GM21381 (cell line): ENCODE data around the gene MACROD1.

Experiments used
- ATAC-seq: cut with Tn5 transposase; IDR thresholded peaks from one replicate; pipeline ENCODE4 v1.9.1; 2021; ENCODE audit warnings: mild to moderate bottlenecking, moderate library complexity; ENCODE audit not compliant: unreplicated experiment

Gene MACROD1

DNA sequence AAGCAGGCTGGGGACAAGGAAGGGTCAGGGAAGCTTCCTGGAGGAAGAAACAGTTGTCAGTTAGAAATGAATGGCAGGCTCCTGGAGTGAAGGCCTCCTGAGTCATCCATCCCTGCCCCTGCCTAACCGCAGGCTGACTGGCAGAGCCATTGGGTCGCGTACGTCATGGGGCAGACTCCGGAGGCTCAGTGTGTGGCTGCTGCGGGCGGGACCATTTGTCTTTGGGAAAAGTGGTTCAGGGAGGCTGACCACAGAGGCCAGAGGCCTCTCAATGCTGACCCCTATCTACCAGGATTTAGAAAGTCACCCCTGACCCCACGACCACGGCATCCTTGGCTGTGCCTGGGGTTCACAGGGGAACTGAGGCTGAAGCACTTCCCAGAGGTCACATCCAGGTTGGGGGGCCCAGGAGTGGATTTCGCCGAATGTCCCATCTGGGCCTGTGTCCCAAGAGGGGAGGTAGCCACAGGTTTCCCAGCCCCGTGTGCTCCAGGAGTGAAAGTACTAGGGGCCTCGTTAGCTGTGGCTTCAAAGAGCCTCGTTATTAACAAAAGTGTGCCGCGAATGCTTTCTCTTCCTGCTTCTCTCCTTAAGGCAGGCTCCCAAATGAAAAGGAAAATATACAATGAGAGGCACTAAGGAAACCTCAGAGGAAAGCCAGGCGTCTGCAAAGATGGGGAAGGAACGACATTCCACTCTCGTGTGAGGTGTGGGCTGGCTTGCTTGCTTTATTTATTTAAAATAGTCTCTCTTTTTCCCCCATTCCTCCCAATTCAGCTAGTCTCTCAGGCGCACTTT lies 71.3 kb downstream of the MACROD1 start:
- ATAC-seq, result no peak

DNA sequence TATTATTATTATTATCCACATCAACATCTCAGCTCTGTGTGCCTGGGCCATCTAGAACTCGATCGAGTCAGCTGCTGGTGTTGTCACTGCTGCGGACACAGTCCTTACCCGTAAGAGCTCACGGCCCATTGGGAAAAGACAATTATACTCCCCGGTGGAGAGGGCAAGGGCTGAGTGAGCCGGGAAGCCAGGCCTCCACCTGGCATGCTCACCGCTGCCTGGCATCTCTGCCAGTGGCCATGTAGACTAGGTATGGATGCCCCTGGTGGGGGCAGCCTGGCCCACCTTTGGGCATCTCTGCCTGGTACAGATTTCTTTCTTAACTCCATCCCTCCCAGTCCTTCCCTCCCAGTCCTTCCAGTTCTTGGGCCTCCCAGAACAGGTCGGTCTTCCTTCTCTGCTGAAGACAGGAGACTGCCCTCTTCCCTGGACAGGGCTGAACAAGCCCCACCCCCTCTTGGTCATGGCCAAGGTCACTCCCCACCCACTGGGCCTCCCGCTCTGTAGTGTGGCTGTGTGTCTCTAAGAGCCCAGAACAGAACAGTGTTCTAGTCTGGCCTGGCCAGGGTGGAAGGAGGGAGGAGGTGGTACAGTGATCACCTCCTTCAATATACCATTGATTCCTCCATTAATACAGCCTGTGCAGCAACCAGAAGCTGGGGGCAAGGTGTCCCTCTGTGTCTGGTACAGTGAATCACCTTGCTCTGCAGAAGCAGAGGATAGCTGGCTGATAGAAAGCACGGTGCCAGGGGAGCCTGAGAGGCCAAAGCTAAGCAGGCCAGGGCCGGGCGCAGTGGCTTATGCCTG lies 72.5 kb downstream of the MACROD1 start:
- ATAC-seq, result no peak

DNA sequence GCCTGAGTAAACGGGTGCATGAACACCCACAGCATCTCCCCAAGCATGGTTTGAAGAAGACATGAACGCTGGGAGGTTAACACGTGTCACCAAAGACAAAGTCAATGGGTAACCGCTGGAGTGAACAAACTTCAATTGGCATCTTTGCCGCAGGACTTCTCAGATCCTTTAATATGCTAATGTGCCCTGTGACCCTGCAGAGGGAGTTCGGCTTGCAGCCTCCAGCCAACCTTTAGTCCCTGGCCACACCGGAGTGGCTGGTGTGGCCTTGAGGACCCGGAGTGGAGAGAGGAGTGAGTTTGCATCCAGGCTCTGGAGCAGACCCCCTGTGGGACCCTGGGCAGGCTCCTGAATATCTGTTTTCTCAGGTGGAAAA lies 73.2 kb downstream of the MACROD1 start:
- ATAC-seq, result no peak

- no peak for ATAC-seq
Measured at GRCh38 chr11:64092111-64092760, 73.7 kb downstream of the MACROD1 start.

DNA sequence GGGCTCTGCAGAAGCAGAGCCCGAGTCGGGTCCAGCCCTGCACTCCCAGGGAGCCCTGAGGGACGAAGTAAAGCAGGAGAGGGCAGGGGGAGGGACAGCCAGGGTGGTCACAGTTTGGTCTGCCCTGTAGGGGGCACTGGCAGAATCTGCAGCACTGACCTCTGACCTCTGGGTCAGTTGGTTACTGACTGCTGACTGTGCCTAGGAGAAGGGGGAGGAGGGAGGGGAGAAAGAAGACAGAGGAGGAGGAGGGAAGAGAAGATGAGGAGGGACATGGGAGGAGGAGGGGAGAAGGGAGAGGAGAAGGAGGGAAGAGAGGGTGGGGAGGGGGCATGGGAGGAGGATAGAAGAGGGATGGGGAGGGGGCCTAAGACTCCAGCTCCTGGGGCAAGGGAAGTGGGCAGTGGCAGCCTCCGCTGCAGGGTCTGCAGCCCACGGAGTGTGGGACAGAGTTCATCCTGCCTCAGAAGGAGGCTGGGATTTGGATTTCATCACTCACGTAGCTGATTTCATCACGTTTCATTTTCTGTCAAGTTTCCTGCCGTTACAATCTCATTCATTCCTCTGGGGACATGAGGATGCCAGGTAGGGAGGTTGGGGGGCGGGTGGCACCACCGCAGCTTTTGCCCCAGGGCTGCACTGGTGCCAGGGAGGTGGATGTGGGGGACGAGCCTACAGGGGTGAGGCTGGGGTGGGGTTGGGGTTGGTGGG lies 75.0 kb downstream of the MACROD1 start:
- ATAC-seq, result no peak

- no peak for ATAC-seq
Measured at GRCh38 chr11:64089915-64090805, 75.8 kb downstream of the MACROD1 start.

DNA sequence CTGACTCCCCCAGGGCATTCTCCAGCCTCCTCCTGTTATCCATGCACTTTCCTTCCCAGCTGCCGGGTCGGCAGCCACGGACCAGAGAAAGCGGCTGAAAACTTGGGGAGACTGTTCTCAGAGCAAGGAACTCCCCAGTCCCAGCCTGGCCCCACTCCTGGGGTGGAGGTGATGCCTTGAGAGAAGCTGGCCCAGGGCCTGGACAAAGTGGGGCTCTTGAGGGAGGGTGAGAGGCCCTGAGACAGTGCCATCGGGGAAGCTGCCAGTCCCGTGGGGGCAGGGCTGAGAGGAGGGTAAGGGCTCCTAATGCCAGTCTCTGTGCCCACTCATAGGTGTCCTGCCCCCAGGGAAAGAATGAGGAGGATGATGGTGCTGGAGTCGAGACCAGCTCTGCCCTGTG lies 76.4 kb downstream of the MACROD1 start:
- ATAC-seq, result no peak

DNA sequence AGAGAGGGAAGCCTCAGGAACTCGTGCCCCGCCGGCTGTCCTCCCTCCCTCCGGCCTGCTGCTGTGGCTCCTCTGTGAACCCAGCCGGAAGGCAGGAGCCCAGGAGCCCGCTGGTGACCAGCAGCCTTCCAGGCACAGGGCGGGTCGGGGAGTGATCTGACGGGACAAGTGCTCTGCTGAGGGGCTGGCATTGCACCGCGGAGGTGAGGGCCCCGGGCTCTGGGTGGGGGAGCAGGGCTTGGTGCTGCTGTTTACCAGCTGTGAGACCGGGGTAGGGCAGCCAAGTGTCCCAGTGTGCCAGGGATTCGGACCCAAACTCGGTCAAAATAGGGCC lies 76.9 kb downstream of the MACROD1 start:
- ATAC-seq, result no peak

DNA sequence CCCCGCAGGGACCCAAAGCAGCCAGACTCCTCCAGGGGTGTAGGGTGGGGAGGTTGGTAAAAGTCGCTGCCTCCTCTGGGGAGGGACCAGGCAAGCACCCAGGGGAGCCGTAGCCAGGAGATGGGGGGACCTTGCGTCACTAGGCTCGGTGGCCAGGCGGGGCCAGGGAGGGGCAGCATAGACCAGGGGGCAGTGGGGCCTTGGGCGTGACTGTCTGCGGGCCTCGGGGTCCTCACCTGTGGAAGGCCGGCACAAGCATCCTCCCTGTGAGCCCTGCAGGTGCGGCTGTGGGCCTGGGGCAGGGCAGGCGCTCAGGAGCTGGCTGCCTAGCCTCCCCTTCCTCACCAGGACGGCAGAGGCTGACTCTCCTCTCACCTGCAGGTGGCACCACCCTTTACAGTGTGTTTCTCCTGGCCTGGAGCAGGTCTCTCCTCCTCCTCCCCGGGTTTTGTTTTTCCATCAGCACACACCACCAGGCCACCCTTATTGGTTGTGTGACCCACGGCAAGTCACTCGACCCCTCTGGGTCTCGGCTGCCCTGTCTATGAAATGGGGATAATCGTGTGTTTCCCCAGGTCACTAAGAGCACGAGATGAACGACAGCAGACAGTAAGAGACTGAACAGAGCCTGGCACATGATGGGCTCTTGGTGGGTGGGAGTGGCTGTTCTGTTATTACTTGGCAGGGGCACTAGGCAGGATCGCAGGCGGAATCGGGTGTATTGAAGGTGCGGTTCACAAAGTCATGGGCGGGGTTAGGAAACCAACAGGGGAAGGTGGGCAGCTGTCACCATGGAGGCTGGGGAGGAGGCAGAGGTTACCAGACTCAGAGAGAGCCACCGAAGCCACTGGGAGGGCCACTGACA lies 77.5 kb downstream of the MACROD1 start:
- no peak for ATAC-seq

GRCh38 chr11:64086258-64087123 lies 79.4 kb downstream of the MACROD1 start:
- no peak for ATAC-seq

GRCh38 chr11:64085906-64086257 lies 80.0 kb downstream of the MACROD1 start:
- no peak for ATAC-seq

- no peak for ATAC-seq
Measured at GRCh38 chr11:64084951-64085710, 80.8 kb downstream of the MACROD1 start.

- no peak for ATAC-seq
Measured at GRCh38 chr11:64084146-64084950, 81.6 kb downstream of the MACROD1 start.

DNA sequence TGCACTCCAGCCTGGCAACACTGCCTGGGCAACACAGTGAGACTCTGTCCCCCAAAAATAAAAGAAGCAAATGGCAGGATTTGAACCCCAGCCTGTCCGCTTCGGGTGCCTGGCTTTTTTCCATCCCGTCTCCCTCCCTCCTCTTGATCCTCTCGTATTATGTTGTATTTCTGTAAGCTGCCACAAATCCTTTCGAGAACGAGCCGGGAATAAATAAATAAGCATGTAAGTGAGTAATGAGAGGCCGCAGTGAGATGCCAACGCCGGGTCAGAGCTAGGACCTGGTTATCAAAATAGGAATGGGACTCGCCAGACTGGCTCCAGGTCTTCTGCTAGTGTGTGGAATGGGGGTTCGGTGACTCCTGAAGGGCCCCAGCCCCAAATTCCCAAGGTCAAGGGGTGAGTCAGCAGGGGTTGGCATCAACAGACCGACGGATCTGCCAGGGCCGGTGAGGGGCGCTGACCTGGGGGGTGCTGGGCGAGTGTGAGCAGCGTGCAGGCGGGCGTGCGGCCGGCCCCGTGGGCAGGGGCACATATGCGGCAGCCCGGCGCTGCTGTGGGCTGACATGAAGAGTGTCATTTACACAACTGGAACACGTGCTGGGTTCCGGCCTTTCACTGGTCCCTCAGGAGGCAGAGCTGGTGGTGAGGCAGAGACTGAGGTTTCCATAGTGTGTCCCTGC lies 82.4 kb downstream of the MACROD1 start:
- no peak for ATAC-seq

GRCh38 chr11:64081745-64082442 lies 84.0 kb downstream of the MACROD1 start:
- no peak for ATAC-seq

- no peak for ATAC-seq
Measured at GRCh38 chr11:64080390-64080789, 85.5 kb downstream of the MACROD1 start.
